GM18909 (cell line): Measurements from ENCODE around the gene ATP1B2.

ENCODE experiments used
- ATAC-seq: cut with Tn5 transposase; IDR thresholded peaks from one replicate; pipeline ENCODE4 v1.9.1; 2021; ENCODE audit warnings: mild to moderate bottlenecking; ENCODE audit not compliant: unreplicated experiment, poor library complexity

ATP1B2 gene

DNA sequence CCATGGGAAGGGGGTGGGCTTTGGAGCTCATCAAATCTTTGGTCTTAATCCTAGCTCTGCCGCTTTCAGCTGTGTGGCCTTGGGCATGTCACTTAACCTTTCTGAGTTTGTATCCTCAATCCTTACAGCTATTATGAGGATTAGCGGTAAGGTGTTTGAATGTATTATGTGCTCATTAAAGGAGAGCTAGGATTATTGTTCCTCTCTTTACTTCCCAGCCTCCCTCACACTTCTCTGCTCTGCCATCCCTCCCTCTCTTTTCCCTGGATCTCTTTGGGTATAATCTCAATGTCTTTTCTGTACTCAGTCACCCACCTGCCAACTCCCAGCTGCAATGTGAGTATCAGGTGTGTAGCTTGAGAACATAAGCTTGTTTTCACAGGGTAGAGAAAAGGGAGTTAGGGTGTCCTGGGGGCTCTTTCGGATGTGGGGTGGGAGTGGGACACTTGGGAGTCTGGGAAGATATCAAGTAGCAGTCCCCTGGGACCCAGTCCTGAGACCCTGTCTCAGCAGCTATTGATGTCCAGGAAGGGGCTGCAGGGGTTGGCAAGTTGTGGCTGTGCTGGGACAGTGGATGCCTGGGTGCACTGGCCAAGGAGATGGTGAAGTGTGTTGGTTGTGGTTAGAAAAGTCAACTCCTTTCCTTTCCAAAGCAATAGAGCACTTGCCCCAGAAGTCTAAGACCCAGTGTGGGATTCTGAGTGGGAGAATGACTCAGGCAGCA is 56.1 kb downstream of the ATP1B2 start:
- ATAC-seq = no peak
